NT2/D1 (cell line): Measurements from ENCODE around the gene SMIM26.

ENCODE experiments used
- SUZ12 ChIP-seq: IDR thresholded peaks from 2 replicates; pipeline ENCODE4 v1.6.1; 2011; ENCODE audit not compliant: insufficient read length, insufficient read depth; ENCODE audit errors: extremely low read depth
- YY1 ChIP-seq: IDR thresholded peaks from 2 replicates; pipeline ENCODE4 v1.6.1; 2011; ENCODE audit not compliant: insufficient read length, insufficient read depth
- ZNF274 ChIP-seq: IDR thresholded peaks from 2 replicates; pipeline ENCODE4 v1.6.1; 2011; ENCODE audit warnings: mild to moderate bottlenecking, low read depth, low read length

GRCh38 chr20:18578581-18578980 is 11.3 kb downstream of the SMIM26 start:
- no peak for TF ChIP-seq YY1
- TF ChIP-seq SUZ12, result no peak
- TF ChIP-seq ZNF274, result no peak
